22Rv1 (cell line): Measurements from ENCODE around the gene OLFM4.

Source experiments
- H3K27ac ChIP-seq: fragments of 450-650 bp; 2 replicates; pipeline ENCODE4 v1.5.1; 2017
- ZFX ChIP-seq: fragments of 450-650 bp; IDR thresholded peaks from 2 replicates; pipeline ENCODE4 v1.6.1; 2017; ENCODE audit warnings: antibody characterized with exemption, borderline replicate concordance
- TF ChIP-seq, protein P1 (sequence below): fragments of 450-650 bp; IDR thresholded peaks from 2 replicates; pipeline ENCODE4 v1.5.1; 2017; ENCODE audit warnings: mild to moderate bottlenecking

Gene OLFM4

DNA sequence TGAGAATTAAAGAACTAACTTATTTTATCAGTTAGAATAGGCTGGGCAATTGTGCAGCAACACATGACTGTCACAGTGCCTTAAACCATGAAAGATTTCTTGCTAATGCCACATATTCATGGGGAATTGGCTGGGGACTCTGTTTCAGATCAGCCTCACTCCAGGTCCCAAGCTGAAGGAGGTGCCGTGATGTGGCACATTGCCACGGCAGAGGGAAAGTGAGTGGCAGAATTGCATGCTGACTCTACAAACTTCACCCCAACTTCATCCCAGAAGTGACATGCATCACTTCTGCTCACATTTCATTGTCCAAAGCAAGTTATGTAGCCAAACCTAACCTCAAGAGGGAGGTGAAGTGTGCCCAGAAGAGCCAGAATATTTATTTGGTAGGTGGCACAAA lies 37.8 kb downstream of the OLFM4 start:
- TF ChIP-seq ZFX, result no peak
- TF ChIP-seq, protein P1, sequence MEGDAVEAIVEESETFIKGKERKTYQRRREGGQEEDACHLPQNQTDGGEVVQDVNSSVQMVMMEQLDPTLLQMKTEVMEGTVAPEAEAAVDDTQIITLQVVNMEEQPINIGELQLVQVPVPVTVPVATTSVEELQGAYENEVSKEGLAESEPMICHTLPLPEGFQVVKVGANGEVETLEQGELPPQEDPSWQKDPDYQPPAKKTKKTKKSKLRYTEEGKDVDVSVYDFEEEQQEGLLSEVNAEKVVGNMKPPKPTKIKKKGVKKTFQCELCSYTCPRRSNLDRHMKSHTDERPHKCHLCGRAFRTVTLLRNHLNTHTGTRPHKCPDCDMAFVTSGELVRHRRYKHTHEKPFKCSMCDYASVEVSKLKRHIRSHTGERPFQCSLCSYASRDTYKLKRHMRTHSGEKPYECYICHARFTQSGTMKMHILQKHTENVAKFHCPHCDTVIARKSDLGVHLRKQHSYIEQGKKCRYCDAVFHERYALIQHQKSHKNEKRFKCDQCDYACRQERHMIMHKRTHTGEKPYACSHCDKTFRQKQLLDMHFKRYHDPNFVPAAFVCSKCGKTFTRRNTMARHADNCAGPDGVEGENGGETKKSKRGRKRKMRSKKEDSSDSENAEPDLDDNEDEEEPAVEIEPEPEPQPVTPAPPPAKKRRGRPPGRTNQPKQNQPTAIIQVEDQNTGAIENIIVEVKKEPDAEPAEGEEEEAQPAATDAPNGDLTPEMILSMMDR, result no peak

DNA sequence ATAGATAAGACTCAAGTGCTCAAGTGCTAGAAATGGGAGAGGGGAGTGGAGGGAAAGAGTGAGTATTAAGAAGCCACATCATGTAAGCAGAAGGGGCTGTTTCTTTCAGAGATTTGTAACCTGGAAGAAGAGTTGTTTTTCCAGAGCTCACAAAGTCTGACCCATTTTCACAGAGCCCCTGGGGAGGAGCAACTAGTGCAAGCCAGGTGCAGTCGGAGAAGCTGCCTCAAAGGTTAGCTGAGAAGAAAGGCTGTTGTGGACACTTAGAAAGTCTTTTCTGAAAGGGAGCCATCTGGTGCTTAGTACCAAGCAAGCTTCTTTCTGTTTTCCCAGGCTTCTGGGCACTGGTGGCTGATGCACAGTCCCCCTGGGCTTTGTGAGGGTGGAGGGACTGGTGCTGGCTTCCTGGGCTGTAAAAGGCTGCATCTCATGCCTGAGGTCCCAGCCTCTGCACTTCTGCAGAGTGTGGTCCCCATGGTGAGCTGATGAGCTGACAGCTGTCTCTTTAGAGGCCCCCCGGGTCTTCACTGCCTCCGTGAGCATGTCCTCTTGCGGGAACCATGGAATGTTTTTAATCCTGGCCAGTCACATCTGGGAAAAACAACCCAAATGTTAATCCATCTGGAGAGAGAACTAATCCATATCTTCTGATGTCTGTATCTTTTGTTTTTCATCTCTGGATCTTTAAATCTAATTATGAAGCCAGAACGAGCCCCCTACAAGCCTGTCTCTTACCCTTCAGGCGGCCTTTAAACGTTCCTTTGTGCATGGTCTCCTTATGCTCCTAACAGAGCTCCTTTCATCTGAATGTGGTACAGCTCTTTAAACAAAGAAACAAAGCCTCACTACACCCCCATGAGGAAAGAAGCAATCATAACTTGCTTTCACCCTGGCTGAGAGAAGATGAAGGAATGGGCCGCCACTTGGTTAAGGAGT lies 40.2 kb downstream of the OLFM4 start:
- TF ChIP-seq, protein P1, result no peak
- no peak for TF ChIP-seq ZFX
- no peak overlapping the region for H3K27ac ChIP-seq

More for the DNA sequence above, 37.8 kb downstream of the OLFM4 start:
- no peak overlapping the region for H3K27ac ChIP-seq

DNA sequence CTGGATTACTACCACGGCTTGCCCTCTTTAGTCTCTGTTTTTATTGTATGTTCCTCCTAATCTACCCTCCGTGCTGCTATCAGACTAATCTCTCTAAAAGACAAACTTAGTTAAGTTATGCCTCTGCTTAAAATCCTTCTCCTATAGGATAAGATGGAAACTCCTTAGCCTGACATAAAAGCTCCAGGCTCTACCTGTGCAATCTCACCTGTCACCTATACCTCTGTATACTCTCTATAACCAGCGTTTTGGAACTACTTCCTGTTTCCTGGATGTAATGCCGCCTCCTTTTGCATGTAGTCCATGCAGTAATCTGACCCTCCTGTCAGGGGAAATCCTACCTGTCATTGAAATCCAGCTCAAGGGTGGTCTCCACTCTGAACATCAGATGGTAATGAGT lies 41.2 kb downstream of the OLFM4 start:
- no peak for TF ChIP-seq ZFX
- H3K27ac ChIP-seq, result no peak overlapping the region

GRCh38 chr13:53073711-53074110 lies 45.1 kb downstream of the OLFM4 start:
- TF ChIP-seq, protein P1, result no peak
- no peak for TF ChIP-seq ZFX
- no peak overlapping the region for H3K27ac ChIP-seq

DNA sequence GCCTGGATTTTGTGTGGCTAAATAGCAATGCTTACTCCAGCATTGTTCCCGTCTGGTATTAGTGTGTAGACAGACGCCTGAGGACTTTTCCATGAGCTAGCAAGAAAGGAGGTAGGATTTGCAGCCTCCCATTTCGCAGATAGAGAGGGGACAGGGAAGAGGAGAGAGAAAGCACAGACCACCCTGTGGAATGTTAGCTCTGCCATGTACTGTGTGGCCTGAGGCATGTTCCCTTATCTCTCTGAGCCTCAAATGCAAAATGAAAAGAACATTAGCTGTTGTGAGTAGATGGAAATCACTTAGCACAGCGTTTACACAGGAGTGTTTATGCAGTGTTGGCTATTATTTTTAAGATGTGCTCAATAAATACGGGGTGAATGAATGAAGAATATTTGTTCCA lies 45.5 kb downstream of the OLFM4 start:
- no peak for TF ChIP-seq ZFX
- TF ChIP-seq, protein P1, result no peak

DNA sequence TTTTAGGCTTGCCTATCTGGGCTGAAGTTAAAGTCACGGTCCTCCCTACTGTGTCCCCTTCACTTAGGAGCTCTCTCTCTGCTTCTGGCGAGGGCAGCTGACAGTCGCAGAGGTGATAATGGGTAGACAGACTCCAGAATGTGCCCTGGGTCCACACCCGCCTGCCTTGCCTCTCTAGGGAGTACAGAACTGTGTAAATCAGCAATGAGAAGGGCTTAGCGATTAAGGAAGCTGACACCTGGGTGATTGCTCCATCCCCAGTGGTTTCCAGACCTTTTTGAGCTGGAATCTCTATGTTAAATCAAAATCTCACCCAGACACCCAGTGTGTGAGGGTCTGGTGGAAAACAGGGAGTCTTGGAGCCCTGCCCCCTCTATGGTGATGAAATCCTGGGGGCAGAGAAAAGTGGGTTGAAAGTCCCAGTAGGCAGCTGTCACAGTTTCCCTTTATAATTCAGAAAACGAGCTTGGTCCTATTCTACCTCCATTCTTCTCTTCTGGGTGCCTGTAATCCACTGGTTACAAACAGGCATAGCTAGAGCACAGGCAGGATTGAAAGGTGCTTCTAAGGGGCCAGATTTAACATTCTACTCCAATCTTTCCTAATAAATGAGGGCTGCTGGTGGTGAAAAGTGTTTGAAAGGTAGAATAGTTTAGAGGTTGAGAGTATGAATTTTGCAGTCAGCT lies 46.9 kb downstream of the OLFM4 start:
- TF ChIP-seq, protein P1, result no peak
- TF ChIP-seq ZFX, result no peak
- H3K27ac ChIP-seq, result no peak overlapping the region

More for the DNA sequence above, 45.5 kb downstream of the OLFM4 start:
- H3K27ac ChIP-seq, result no peak overlapping the region

DNA sequence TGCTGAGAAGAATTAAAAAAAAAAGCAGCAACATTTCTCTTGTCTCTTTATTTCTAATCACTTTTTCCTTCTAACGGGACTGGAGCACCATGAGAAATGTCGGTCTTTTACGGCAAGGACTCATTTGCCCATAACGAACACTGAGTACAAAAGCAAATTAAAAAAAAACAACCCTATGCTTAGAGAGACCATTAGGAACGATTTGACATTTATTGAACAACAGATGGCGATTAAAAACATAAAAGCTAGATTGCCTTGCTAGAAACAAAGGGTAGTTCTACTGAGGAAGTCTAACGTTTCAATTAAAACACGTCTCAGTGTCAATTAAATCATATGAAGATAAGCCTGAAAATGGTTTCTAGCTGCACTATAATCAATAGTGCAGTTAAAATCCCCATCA lies 51.1 kb downstream of the OLFM4 start:
- no peak for TF ChIP-seq ZFX
- TF ChIP-seq, protein P1, result no peak
- no peak overlapping the region for H3K27ac ChIP-seq
